ENCODE data around the gene NTM.

The NTM gene

GRCh38 chr11:131638889-131639288, 268.5 kb downstream of the NTM start:
- DNase-seq (ENCODE audit: insufficient read length, low spot score) = no peak
- TF ChIP-seq TAF1 (IDR thresholded peaks at IDR 0.05; ENCODE audit: low read depth, low read length) (no peak), POLR2AphosphoS5 (IDR thresholded peaks at IDR 0.05; ENCODE audit: low read depth, low read length) (no peak), SPI1 (IDR thresholded peaks at IDR 0.05; ENCODE audit: low read depth, low read length) (no peak), PAX5 (IDR thresholded peaks at IDR 0.05; ENCODE audit: insufficient read depth, low read length, severe bottlenecking) (no peak), POLR2A (IDR thresholded peaks at IDR 0.05; ENCODE audit: low read depth, low read length) (no peak), POU2F2 (IDR thresholded peaks at IDR 0.05; ENCODE audit: low read depth, low read length) (no peak)
- no peak for FAIRE-seq

- TF ChIP-seq SPI1 (IDR thresholded peaks at IDR 0.05; ENCODE audit: low read depth, low read length) (no peak), PAX5 (IDR thresholded peaks at IDR 0.05; ENCODE audit: insufficient read depth, low read length, severe bottlenecking) (no peak), TAF1 (IDR thresholded peaks at IDR 0.05; ENCODE audit: low read depth, low read length) (no peak), POU2F2 (IDR thresholded peaks at IDR 0.05; ENCODE audit: low read depth, low read length) (no peak), POLR2A (IDR thresholded peaks at IDR 0.05; ENCODE audit: low read depth, low read length) (no peak), POLR2AphosphoS5 (IDR thresholded peaks at IDR 0.05; ENCODE audit: low read depth, low read length) (no peak)
- no peak for DNase-seq (ENCODE audit: insufficient read length, low spot score)
- FAIRE-seq = no peak
Measured at GRCh38 chr11:131640320-131640719, 269.9 kb downstream of the NTM start.

GRCh38 chr11:131642756-131643531, 272.5 kb downstream of the NTM start:
- FAIRE-seq = no peak
- TF ChIP-seq PAX5 (IDR thresholded peaks at IDR 0.05; ENCODE audit: insufficient read depth, low read length, severe bottlenecking) (no peak), POLR2A (IDR thresholded peaks at IDR 0.05; ENCODE audit: low read depth, low read length) (no peak), SPI1 (IDR thresholded peaks at IDR 0.05; ENCODE audit: low read depth, low read length) (no peak), POU2F2 (IDR thresholded peaks at IDR 0.05; ENCODE audit: low read depth, low read length) (no peak), POLR2AphosphoS5 (IDR thresholded peaks at IDR 0.05; ENCODE audit: low read depth, low read length) (no peak)
- no peak for DNase-seq (ENCODE audit: insufficient read length, low spot score)

GRCh38 chr11:131644204-131644795, 273.9 kb downstream of the NTM start:
- FAIRE-seq = no peak
- no peak for DNase-seq (ENCODE audit: insufficient read length, low spot score)
- TF ChIP-seq PAX5 (IDR thresholded peaks at IDR 0.05; ENCODE audit: insufficient read depth, low read length, severe bottlenecking) = no peak
- no peak for TF ChIP-seq TAF1 (IDR thresholded peaks at IDR 0.05; ENCODE audit: low read depth, low read length)
- no peak for TF ChIP-seq POU2F2 (IDR thresholded peaks at IDR 0.05; ENCODE audit: low read depth, low read length)
- no peak for TF ChIP-seq POLR2AphosphoS5 (IDR thresholded peaks at IDR 0.05; ENCODE audit: low read depth, low read length)
- TF ChIP-seq SPI1 (IDR thresholded peaks at IDR 0.05; ENCODE audit: low read depth, low read length) = no peak
- TF ChIP-seq POLR2A (IDR thresholded peaks at IDR 0.05; ENCODE audit: low read depth, low read length) = no peak

- FAIRE-seq = peak; percentile 52
- DNase-seq (ENCODE audit: insufficient read length, low spot score) = no peak
- TF ChIP-seq PAX5 (IDR thresholded peaks at IDR 0.05; ENCODE audit: insufficient read depth, low read length, severe bottlenecking) (no peak), POU2F2 (IDR thresholded peaks at IDR 0.05; ENCODE audit: low read depth, low read length) (no peak), POLR2AphosphoS5 (IDR thresholded peaks at IDR 0.05; ENCODE audit: low read depth, low read length) (no peak), TAF1 (IDR thresholded peaks at IDR 0.05; ENCODE audit: low read depth, low read length) (no peak), SPI1 (IDR thresholded peaks at IDR 0.05; ENCODE audit: low read depth, low read length) (no peak), POLR2A (IDR thresholded peaks at IDR 0.05; ENCODE audit: low read depth, low read length) (no peak)
Measured at GRCh38 chr11:131645237-131645636, 274.8 kb downstream of the NTM start.

- no peak for FAIRE-seq
- TF ChIP-seq SPI1 (IDR thresholded peaks at IDR 0.05; ENCODE audit: low read depth, low read length) (no peak), PAX5 (IDR thresholded peaks at IDR 0.05; ENCODE audit: insufficient read depth, low read length, severe bottlenecking) (no peak), TAF1 (IDR thresholded peaks at IDR 0.05; ENCODE audit: low read depth, low read length) (no peak), POLR2A (IDR thresholded peaks at IDR 0.05; ENCODE audit: low read depth, low read length) (no peak), POLR2AphosphoS5 (IDR thresholded peaks at IDR 0.05; ENCODE audit: low read depth, low read length) (no peak), POU2F2 (IDR thresholded peaks at IDR 0.05; ENCODE audit: low read depth, low read length) (no peak)
- DNase-seq (ENCODE audit: insufficient read length, low spot score) = no peak
Measured at GRCh38 chr11:131649856-131650255, 279.4 kb downstream of the NTM start.

- no peak for TF ChIP-seq SPI1 (IDR thresholded peaks at IDR 0.05; ENCODE audit: low read depth, low read length)
- no peak for TF ChIP-seq PAX5 (IDR thresholded peaks at IDR 0.05; ENCODE audit: insufficient read depth, low read length, severe bottlenecking)
- no peak for TF ChIP-seq TAF1 (IDR thresholded peaks at IDR 0.05; ENCODE audit: low read depth, low read length)
- TF ChIP-seq POLR2AphosphoS5 (IDR thresholded peaks at IDR 0.05; ENCODE audit: low read depth, low read length) = no peak
- no peak for TF ChIP-seq POLR2A (IDR thresholded peaks at IDR 0.05; ENCODE audit: low read depth, low read length)
- TF ChIP-seq POU2F2 (IDR thresholded peaks at IDR 0.05; ENCODE audit: low read depth, low read length) = no peak
- FAIRE-seq (no peak), DNase-seq (ENCODE audit: insufficient read length, low spot score) (no peak)
Measured at GRCh38 chr11:131652231-131652630, 281.8 kb downstream of the NTM start.

GRCh38 chr11:131653260-131653659, 282.8 kb downstream of the NTM start:
- TF ChIP-seq POLR2AphosphoS5 (IDR thresholded peaks at IDR 0.05; ENCODE audit: low read depth, low read length) (no peak), SPI1 (IDR thresholded peaks at IDR 0.05; ENCODE audit: low read depth, low read length) (no peak), POLR2A (IDR thresholded peaks at IDR 0.05; ENCODE audit: low read depth, low read length) (no peak), PAX5 (IDR thresholded peaks at IDR 0.05; ENCODE audit: insufficient read depth, low read length, severe bottlenecking) (no peak), TAF1 (IDR thresholded peaks at IDR 0.05; ENCODE audit: low read depth, low read length) (no peak), POU2F2 (IDR thresholded peaks at IDR 0.05; ENCODE audit: low read depth, low read length) (no peak)
- no peak for FAIRE-seq

GRCh38 chr11:131654849-131655248, 284.4 kb downstream of the NTM start:
- DNase-seq (ENCODE audit: insufficient read length, low spot score) (no peak), FAIRE-seq (no peak)
- no peak for TF ChIP-seq POU2F2 (IDR thresholded peaks at IDR 0.05; ENCODE audit: low read depth, low read length)
- no peak for TF ChIP-seq POLR2A (IDR thresholded peaks at IDR 0.05; ENCODE audit: low read depth, low read length)
- TF ChIP-seq PAX5 (IDR thresholded peaks at IDR 0.05; ENCODE audit: insufficient read depth, low read length, severe bottlenecking) = no peak

More at GRCh38 chr11:131653260-131653659, 282.8 kb downstream of the NTM start:
- no peak for DNase-seq (ENCODE audit: insufficient read length, low spot score)

Data from GM12891 (cell line).